Measurements from ENCODE around the gene ZNF611.
"Not testable (repeated sequence)": the region's sequence is repeated elsewhere in the genome, so short reads cannot be mapped to it uniquely, and the experiment has no call there.

ZNF611 gene

GRCh38 chr19:52716522-52716921, 18.3 kb downstream of the ZNF611 start:
- no peak for DNase-seq (ENCODE audit: low read depth)

GRCh38 chr19:52715902-52716301, 18.9 kb downstream of the ZNF611 start:
- peak; percentile 45 for DNase-seq (ENCODE audit: low read depth)

GRCh38 chr19:52715330-52715729, 19.5 kb downstream of the ZNF611 start:
- DNase-seq (ENCODE audit: low read depth): not testable (repeated sequence)

- not testable (repeated sequence) for DNase-seq (ENCODE audit: low read depth)
These were observed 21.8 kb downstream of the ZNF611 start for GRCh38 chr19:52713051-52713450.

- DNase-seq (ENCODE audit: low read depth): not testable (repeated sequence)
These were observed 23.2 kb downstream of the ZNF611 start for GRCh38 chr19:52711661-52712060.

GRCh38 chr19:52710538-52710937, 24.3 kb downstream of the ZNF611 start:
- DNase-seq (ENCODE audit: low read depth): no peak

GRCh38 chr19:52705615-52706014, 29.2 kb downstream of the ZNF611 start:
- not testable (repeated sequence) for DNase-seq (ENCODE audit: low read depth)

GRCh38 chr19:52703917-52704316, 30.9 kb downstream of the ZNF611 start:
- no peak for DNase-seq (ENCODE audit: low read depth)

- no peak for DNase-seq (ENCODE audit: low read depth)
These were observed 34.2 kb downstream of the ZNF611 start for GRCh38 chr19:52700673-52701072.

- DNase-seq (ENCODE audit: low read depth): not testable (repeated sequence)
These were observed 35.3 kb downstream of the ZNF611 start for GRCh38 chr19:52699555-52699954.

GRCh38 chr19:52695996-52696395, 38.8 kb downstream of the ZNF611 start:
- no peak for DNase-seq (ENCODE audit: low read depth)

- DNase-seq (ENCODE audit: low read depth): no peak
These were observed 39.9 kb downstream of the ZNF611 start for GRCh38 chr19:52694921-52695320.

- DNase-seq (ENCODE audit: low read depth): not testable (repeated sequence)
These were observed 40.6 kb downstream of the ZNF611 start for GRCh38 chr19:52694281-52694680.

- no peak for DNase-seq (ENCODE audit: low read depth)
These were observed 42.3 kb downstream of the ZNF611 start for GRCh38 chr19:52692431-52693008.

GRCh38 chr19:52691737-52692136, 43.1 kb downstream of the ZNF611 start:
- no peak for DNase-seq (ENCODE audit: low read depth)

GRCh38 chr19:52691215-52691610, 43.6 kb downstream of the ZNF611 start:
- DNase-seq (ENCODE audit: low read depth): no peak

GRCh38 chr19:52690369-52691214, 44.3 kb downstream of the ZNF611 start:
- peak; percentile 87 for DNase-seq (ENCODE audit: low read depth)

GRCh38 chr19:52689843-52690368, 44.9 kb downstream of the ZNF611 start:
- DNase-seq (ENCODE audit: low read depth): peak; percentile 7

GRCh38 chr19:52688925-52689796, 45.7 kb downstream of the ZNF611 start:
- DNase-seq (ENCODE audit: low read depth): not testable (repeated sequence)

GRCh38 chr19:52688335-52688734, 46.5 kb downstream of the ZNF611 start:
- DNase-seq (ENCODE audit: low read depth): no peak

- no peak for DNase-seq (ENCODE audit: low read depth)
These were observed 47.2 kb downstream of the ZNF611 start for GRCh38 chr19:52687684-52688083.

- no peak for DNase-seq (ENCODE audit: low read depth)
These were observed 49.0 kb downstream of the ZNF611 start for GRCh38 chr19:52685811-52686210.
